Upper lobe of left lung (tissue), 6 donors: ENCODE measurements around the gene FAXC. TPM values are rescaled to one million over a fixed set of nuclear protein-coding genes. Genes with fewer than 3 reads are reported as not detected.

Experiments
- ATAC-seq, 2 donors: fragments of 200-7000 bp; cut with Tn5 transposase; one replicate each; pipeline ENCODE4 v1.9.1; 2022; ENCODE audit warnings: mild to moderate bottlenecking in 2 of 2, moderate library complexity in 2 of 2; ENCODE audit not compliant: low FRiP score in 2 of 2
- DNase-seq, 2 donors: peaks; one replicate each; pipeline ENCODE4 v3.0.0-alpha.2; 2019 to 2020
- H3K27ac ChIP-seq, 4 donors: fragments of 200-600 bp; sonication (generic); one replicate each; pipeline ENCODE4 v1.5.1; 2016 to 2019
- H3K27me3 ChIP-seq, 4 donors: fragments of 200-600 bp; sonication (generic); one replicate each; pipeline ENCODE4 v1.5.1; 2017 to 2019
- H3K36me3 ChIP-seq, 4 donors: fragments of 200-600 bp; sonication (generic); one replicate each; pipeline ENCODE4 v1.5.1; 2016 to 2019
- H3K4me1 ChIP-seq, 4 donors: fragments of 200-600 bp; sonication (generic); one replicate each; pipeline ENCODE4 v1.5.1; 2018 to 2019
- H3K4me3 ChIP-seq, 4 donors: fragments of 200-600 bp; sonication (generic); one replicate each; pipeline ENCODE4 v1.5.1; 2017 to 2019; ENCODE audit warnings: mild to moderate bottlenecking in 2 of 4, moderate library complexity in 1 of 4
- H3K9me3 ChIP-seq, 4 donors: fragments of 200-600 bp; sonication (generic); one replicate each; pipeline ENCODE4 v1.5.1; 2018 to 2019
- CTCF ChIP-seq, 6 experiments: fragments of 450-650 bp in 4 of 6; fragments of 200-600 bp in 2 of 6; sonication (generic) in 2 of 6; IDR thresholded peaks; one replicate each; pipeline ENCODE4 v1.5.1; 2016 to 2019; ENCODE audit warnings: antibody characterized with exemption in 6 of 6
- EP300 ChIP-seq, 4 donors: sonication (generic); formaldehyde crosslinking; IDR thresholded peaks; one replicate each; pipeline ENCODE4 v1.5.1; 2017; ENCODE audit warnings: antibody characterized with exemption in 4 of 4, control low read depth in 2 of 4
- POLR2A ChIP-seq, 4 donors: fragments of 450-650 bp; IDR thresholded peaks; one replicate each; pipeline ENCODE4 v1.5.1; 2016 to 2017; ENCODE audit warnings: antibody characterized with exemption in 4 of 4, mild to moderate bottlenecking in 2 of 4
- POLR2AphosphoS5 ChIP-seq, 2 donors: sonication (generic); formaldehyde crosslinking; IDR thresholded peaks; one replicate each; pipeline ENCODE4 v1.5.1; 2017; ENCODE audit warnings: antibody characterized with exemption in 2 of 2
- WGBS, 2 donors: methylation state at CpG; one replicate each; pipeline ENCODE4 v1.1.5; 2017 to 2018; 5-methylcytosine and 5-hydroxymethylcytosine counted together
- total RNA-seq, 6 donors: library from RNA; depleted of rRNA in 4 of 6; stranded (reverse); fragments of >200 nt in 4 of 6; gene quantifications; one replicate each; pipeline versions ENCODE4 v1.1.0 to v1.2.1, GENCODE V29; 2016 to 2021
- donor health status: DM: no; HTN: no; CAD: no; lungs with moderate emphysema.
- donor health status: DM: no; HTN: yes; CAD: no; lungs with severe emphysema.

The FAXC gene
- total RNA-seq, 6 donors from 2014 or later = 2.2 to 12.1 (median 8.1) TPM

GRCh38 chr6:99364026-99364425 lies 14.6 kb upstream of the FAXC start:
- H3K27me3 ChIP-seq = no peaks in the 10 kb centered on the region
- H3K36me3 ChIP-seq = no peaks in the 10 kb centered on the region
- H3K9me3 ChIP-seq = no peaks in the 10 kb centered on the region
- 78 to 88% methylated on average over 5 of the region's 5 CpGs for WGBS, 2 donors
- ATAC-seq (no peak), DNase-seq (no peak)
- H3K4me3 ChIP-seq = no peak overlapping the region
- no peak overlapping the region for H3K27ac ChIP-seq
- H3K4me1 ChIP-seq = no peaks in the 10 kb centered on the region
- TF ChIP-seq POLR2AphosphoS5 (IDR thresholded peaks at IDR 0.05) (no peak), CTCF (IDR thresholded peaks at IDR 0.05) (no peak), POLR2A (IDR thresholded peaks at IDR 0.05) (no peak), EP300 (IDR thresholded peaks at IDR 0.05) (no peak)

GRCh38 chr6:99362678-99363268 lies 13.3 kb upstream of the FAXC start:
- Histone ChIP-seq H3K4me3 (no peak overlapping the region), H3K27ac (no peak overlapping the region), H3K4me1 (no peaks in the 10 kb centered on the region), H3K27me3 (no peaks in the 10 kb centered on the region), H3K9me3 (no peaks in the 10 kb centered on the region), H3K36me3 (no peaks in the 10 kb centered on the region)
- WGBS, 2 donors = 83 to 92% methylated on average over 1 of the region's 1 CpG
- ATAC-seq (no peak), DNase-seq (no peak)
- TF ChIP-seq EP300 (IDR thresholded peaks at IDR 0.05) (no peak), POLR2AphosphoS5 (IDR thresholded peaks at IDR 0.05) (no peak), POLR2A (IDR thresholded peaks at IDR 0.05) (no peak), CTCF (IDR thresholded peaks at IDR 0.05) (no peak)

GRCh38 chr6:99359800-99360199 lies 10.3 kb upstream of the FAXC start:
- 62 to 80% methylated on average over 1 of the region's 1 CpG for WGBS, 2 donors
- H3K4me3 ChIP-seq = no peak overlapping the region
- no peaks in the 10 kb centered on the region for H3K4me1 ChIP-seq
- H3K27ac ChIP-seq = no peak overlapping the region
- no peaks in the 10 kb centered on the region for H3K36me3 ChIP-seq
- no peaks in the 10 kb centered on the region for H3K9me3 ChIP-seq
- ATAC-seq (no peak), DNase-seq (no peak)
- H3K27me3 ChIP-seq = no peaks in the 10 kb centered on the region
- TF ChIP-seq CTCF (IDR thresholded peaks at IDR 0.05) (no peak), POLR2A (IDR thresholded peaks at IDR 0.05) (no peak), POLR2AphosphoS5 (IDR thresholded peaks at IDR 0.05) (no peak), EP300 (IDR thresholded peaks at IDR 0.05) (no peak)

- H3K36me3 ChIP-seq = no peaks in the 10 kb centered on the region
- no peak overlapping the region for H3K4me3 ChIP-seq
- H3K4me1 ChIP-seq = no peaks in the 10 kb centered on the region
- DNase-seq (no peak), ATAC-seq (no peak)
- H3K27me3 ChIP-seq = no peaks in the 10 kb centered on the region
- 67 to 78% methylated on average over 1 of the region's 1 CpG for WGBS, 2 donors
- no peak overlapping the region for H3K27ac ChIP-seq
- H3K9me3 ChIP-seq = no peaks in the 10 kb centered on the region
- no peak for TF ChIP-seq POLR2AphosphoS5 (IDR thresholded peaks at IDR 0.05)
- TF ChIP-seq CTCF (IDR thresholded peaks at IDR 0.05) = no peak
- TF ChIP-seq POLR2A (IDR thresholded peaks at IDR 0.05) = no peak
- no peak for TF ChIP-seq EP300 (IDR thresholded peaks at IDR 0.05)
Observed at GRCh38 chr6:99356641-99357040, 7.2 kb upstream of the FAXC start.

GRCh38 chr6:99354983-99355382 lies 5.5 kb upstream of the FAXC start:
- 67 to 80% methylated on average over 4 of the region's 4 CpGs for WGBS, 2 donors
- DNase-seq (no peak), ATAC-seq (no peak)
- H3K4me3 ChIP-seq = no peak overlapping the region
- H3K9me3 ChIP-seq = no peaks in the 10 kb centered on the region
- H3K36me3 ChIP-seq = no peaks in the 10 kb centered on the region
- peaks cover 0 to 2% (median under 1%) of the 10 kb centered on the region in 4 donors for H3K27me3 ChIP-seq
- no peak overlapping the region for H3K27ac ChIP-seq
- TF ChIP-seq POLR2AphosphoS5 (IDR thresholded peaks at IDR 0.05) (no peak), POLR2A (IDR thresholded peaks at IDR 0.05) (no peak), CTCF (IDR thresholded peaks at IDR 0.05) (no peak), EP300 (IDR thresholded peaks at IDR 0.05) (no peak)
- H3K4me1 ChIP-seq = peaks cover 0 to 7% (median under 1%) of the 10 kb centered on the region in 4 donors
